ENCODE results near the gene CAMK2D. TPM values are rescaled to one million over a fixed set of nuclear protein-coding genes. Genes with fewer than 3 reads are reported as not detected.
A peak's percentile ranks its signal among the peaks of the same experiment; 100 is the strongest.

CAMK2D gene
- total and polyA plus RNA-seq, 2 donors from 2014 or later, result 9.1 to 34.7 TPM

DNA sequence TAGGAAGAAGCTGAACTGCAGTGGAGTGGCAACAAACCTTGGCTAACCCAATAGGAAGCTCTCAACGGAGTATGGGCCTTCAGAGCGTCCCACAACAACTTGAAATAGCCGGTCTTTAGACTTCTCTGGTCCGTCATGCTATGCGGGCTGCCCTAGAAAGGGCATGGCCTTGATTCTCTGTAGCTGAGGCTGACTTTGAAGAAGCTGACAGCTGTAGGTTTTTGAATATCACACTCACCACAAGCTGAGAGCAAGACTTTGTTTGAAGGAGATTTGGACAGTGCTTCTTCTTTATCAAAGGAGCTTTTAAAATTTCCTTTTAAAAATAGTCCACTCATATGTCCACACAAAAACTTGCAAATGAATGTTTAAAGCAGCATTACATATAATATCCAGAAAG, 322.9 kb downstream of the CAMK2D start:
- no peaks in the 10 kb centered on the region for H3K27me3 ChIP-seq (ENCODE audit: control insufficient read depth, insufficient read depth, low read length)
- H3K27ac ChIP-seq (ENCODE audit: low read depth in 2 of 2, low read length in 2 of 2), result no peak overlapping the region
- H3K4me3 ChIP-seq (ENCODE audit: low read length in 3 of 3), result no peak overlapping the region
- H3K4me1 ChIP-seq (ENCODE audit: control insufficient read depth in 2 of 3, insufficient read depth in 2 of 3, low read depth in 1 of 3, low read length in 3 of 3), result no peaks in the 10 kb centered on the region
- no peak for FAIRE-seq
- no peak overlapping the region for H3K9ac ChIP-seq (ENCODE audit: low read length in 3 of 3)
- TF ChIP-seq, protein P1, sequence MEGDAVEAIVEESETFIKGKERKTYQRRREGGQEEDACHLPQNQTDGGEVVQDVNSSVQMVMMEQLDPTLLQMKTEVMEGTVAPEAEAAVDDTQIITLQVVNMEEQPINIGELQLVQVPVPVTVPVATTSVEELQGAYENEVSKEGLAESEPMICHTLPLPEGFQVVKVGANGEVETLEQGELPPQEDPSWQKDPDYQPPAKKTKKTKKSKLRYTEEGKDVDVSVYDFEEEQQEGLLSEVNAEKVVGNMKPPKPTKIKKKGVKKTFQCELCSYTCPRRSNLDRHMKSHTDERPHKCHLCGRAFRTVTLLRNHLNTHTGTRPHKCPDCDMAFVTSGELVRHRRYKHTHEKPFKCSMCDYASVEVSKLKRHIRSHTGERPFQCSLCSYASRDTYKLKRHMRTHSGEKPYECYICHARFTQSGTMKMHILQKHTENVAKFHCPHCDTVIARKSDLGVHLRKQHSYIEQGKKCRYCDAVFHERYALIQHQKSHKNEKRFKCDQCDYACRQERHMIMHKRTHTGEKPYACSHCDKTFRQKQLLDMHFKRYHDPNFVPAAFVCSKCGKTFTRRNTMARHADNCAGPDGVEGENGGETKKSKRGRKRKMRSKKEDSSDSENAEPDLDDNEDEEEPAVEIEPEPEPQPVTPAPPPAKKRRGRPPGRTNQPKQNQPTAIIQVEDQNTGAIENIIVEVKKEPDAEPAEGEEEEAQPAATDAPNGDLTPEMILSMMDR (IDR thresholded peaks at IDR 0.05; ENCODE audit: borderline replicate concordance, extremely low read depth, insufficient read depth), result no peak
- no peaks in the 10 kb centered on the region for H3K36me3 ChIP-seq (ENCODE audit: control insufficient read depth in 2 of 3, insufficient read depth in 3 of 3, low read length in 3 of 3)
- no peak for DNase-seq
- intact Hi-C loops (cut with DNase I), result no loop called here
- no peaks in the 10 kb centered on the region for H3K9me3 ChIP-seq (ENCODE audit: control insufficient read depth in 2 of 3, insufficient read depth in 1 of 3, low read length in 3 of 3)

DNA sequence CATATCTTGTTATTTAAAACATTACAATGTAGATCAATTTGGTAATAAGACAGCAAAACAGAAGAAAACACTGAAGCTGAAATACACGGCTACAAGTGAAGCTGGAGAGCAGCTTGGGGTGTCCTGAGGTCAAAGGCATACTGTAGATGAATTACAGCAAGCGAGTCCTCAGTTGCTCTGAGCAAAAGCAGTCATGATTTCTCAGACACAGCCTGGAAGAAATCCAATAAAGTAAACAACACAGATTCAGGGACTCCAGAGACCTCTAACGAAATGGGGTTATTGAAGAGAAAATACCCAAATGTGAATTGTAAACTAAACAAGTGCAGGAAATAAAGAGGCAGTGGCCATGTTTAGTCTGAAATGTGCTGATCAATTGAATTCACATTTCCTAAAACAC, 324.4 kb downstream of the CAMK2D start:
- Histone ChIP-seq H3K36me3 (ENCODE audit: control insufficient read depth in 2 of 3, insufficient read depth in 3 of 3, low read length in 3 of 3) (no peaks in the 10 kb centered on the region), H3K9me3 (ENCODE audit: control insufficient read depth in 2 of 3, insufficient read depth in 1 of 3, low read length in 3 of 3) (no peaks in the 10 kb centered on the region), H3K27ac (ENCODE audit: low read depth in 2 of 2, low read length in 2 of 2) (peak overlapping the region in 1 of 2 donors; percentile 18), H3K4me3 (ENCODE audit: low read length in 3 of 3) (no peak overlapping the region), H3K9ac (ENCODE audit: low read length in 3 of 3) (no peak overlapping the region), H3K4me1 (ENCODE audit: control insufficient read depth in 2 of 3, insufficient read depth in 2 of 3, low read depth in 1 of 3, low read length in 3 of 3) (no peaks in the 10 kb centered on the region), H3K27me3 (ENCODE audit: control insufficient read depth, insufficient read depth, low read length) (no peaks in the 10 kb centered on the region)
- intact Hi-C loops (cut with DNase I), result no loop called here
- TF ChIP-seq, protein P1 (IDR thresholded peaks at IDR 0.05; ENCODE audit: borderline replicate concordance, extremely low read depth, insufficient read depth), result no peak
- FAIRE-seq, result no peak
- peak in 2 of 5 donors; percentile 7 to 51 for DNase-seq

DNA sequence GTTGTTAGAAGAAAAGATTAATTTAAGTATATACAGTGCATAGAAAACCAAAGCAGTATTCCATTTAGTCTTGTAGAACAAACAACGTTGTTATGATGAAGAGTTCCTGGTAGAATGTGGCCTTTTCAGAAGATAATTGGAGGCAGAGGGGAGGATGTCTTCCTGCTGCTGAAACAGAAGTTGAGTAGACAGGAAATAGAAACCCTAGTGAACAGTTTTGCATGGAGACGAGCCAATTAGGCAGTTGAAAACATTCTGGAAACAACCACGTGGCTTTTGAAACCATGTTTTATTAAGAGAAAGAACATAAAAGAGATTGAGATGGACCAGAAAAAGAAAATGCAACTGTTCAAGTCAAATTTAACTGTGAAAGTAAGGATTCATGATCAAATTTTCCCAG, 325.2 kb downstream of the CAMK2D start:
- intact Hi-C loops (cut with DNase I), result no loop called here
- Histone ChIP-seq H3K27me3 (ENCODE audit: control insufficient read depth, insufficient read depth, low read length) (no peaks in the 10 kb centered on the region), H3K9me3 (ENCODE audit: control insufficient read depth in 2 of 3, insufficient read depth in 1 of 3, low read length in 3 of 3) (no peaks in the 10 kb centered on the region), H3K4me1 (ENCODE audit: control insufficient read depth in 2 of 3, insufficient read depth in 2 of 3, low read depth in 1 of 3, low read length in 3 of 3) (no peaks in the 10 kb centered on the region), H3K27ac (ENCODE audit: low read depth in 2 of 2, low read length in 2 of 2) (peak overlapping the region in 1 of 2 donors; percentile 14), H3K9ac (ENCODE audit: low read length in 3 of 3) (no peak overlapping the region), H3K36me3 (ENCODE audit: control insufficient read depth in 2 of 3, insufficient read depth in 3 of 3, low read length in 3 of 3) (no peaks in the 10 kb centered on the region), H3K4me3 (ENCODE audit: low read length in 3 of 3) (no peak overlapping the region)
- FAIRE-seq (no peak), DNase-seq (peak in 2 of 5 donors; percentile 34 to 91)
- TF ChIP-seq, protein P1 (IDR thresholded peaks at IDR 0.05; ENCODE audit: borderline replicate concordance, extremely low read depth, insufficient read depth), result no peak

DNA sequence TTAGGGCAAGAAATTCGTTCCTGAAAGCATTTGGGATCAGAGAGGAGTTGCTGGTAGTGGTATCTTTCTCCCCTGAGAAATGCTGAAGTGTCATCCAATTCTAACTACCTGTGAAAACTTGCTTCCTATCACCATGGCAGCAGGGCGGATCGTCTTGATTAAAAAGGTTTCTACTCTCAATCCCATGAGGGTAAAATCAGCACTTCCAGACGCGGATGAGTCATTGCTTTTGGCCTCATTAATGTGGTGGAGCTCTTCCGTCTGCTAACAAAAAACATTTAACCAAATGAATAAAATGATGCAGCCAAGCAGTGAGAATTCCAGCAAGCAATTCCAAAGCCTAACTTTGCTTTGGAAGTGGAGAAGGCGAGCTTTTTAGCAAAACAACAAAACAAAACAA, 325.6 kb downstream of the CAMK2D start:
- Histone ChIP-seq H3K27me3 (ENCODE audit: control insufficient read depth, insufficient read depth, low read length) (no peaks in the 10 kb centered on the region), H3K4me3 (ENCODE audit: low read length in 3 of 3) (no peak overlapping the region), H3K9me3 (ENCODE audit: control insufficient read depth in 2 of 3, insufficient read depth in 1 of 3, low read length in 3 of 3) (no peaks in the 10 kb centered on the region), H3K27ac (ENCODE audit: low read depth in 2 of 2, low read length in 2 of 2) (no peak overlapping the region), H3K9ac (ENCODE audit: low read length in 3 of 3) (no peak overlapping the region), H3K4me1 (ENCODE audit: control insufficient read depth in 2 of 3, insufficient read depth in 2 of 3, low read depth in 1 of 3, low read length in 3 of 3) (no peaks in the 10 kb centered on the region), H3K36me3 (ENCODE audit: control insufficient read depth in 2 of 3, insufficient read depth in 3 of 3, low read length in 3 of 3) (no peaks in the 10 kb centered on the region)
- intact Hi-C loops (cut with DNase I), result no loop called here
- TF ChIP-seq, protein P1 (IDR thresholded peaks at IDR 0.05; ENCODE audit: borderline replicate concordance, extremely low read depth, insufficient read depth), result no peak
- DNase-seq, result peak in 1 of 5 donors; percentile 66
- FAIRE-seq, result no peak
